Retina (tissue), 1 donor: ENCODE data around the gene SPANXN3.
"Not testable (repeated sequence)": the region's sequence is repeated elsewhere in the genome, so short reads cannot be mapped to it uniquely, and the experiment has no call there.

ENCODE experiments used
- DNase-seq: peaks from one replicate; pipeline ENCODE4 v3.0.0-alpha.2; 2016

Gene SPANXN3, protein sequence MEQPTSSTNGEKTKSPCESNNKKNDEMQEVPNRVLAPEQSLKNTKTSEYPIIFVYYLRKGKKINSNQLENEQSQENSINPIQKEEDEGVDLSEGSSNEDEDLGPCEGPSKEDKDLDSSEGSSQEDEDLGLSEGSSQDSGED

GRCh38 chrX:143517375-143517774 lies at the start of gene SPANXN3:
SPANXN3 (minus strand) TSS chrX:143517475; CDS start chrX:143517391, 84 bp downstream.
- DNase-seq: not testable (repeated sequence)

DNA sequence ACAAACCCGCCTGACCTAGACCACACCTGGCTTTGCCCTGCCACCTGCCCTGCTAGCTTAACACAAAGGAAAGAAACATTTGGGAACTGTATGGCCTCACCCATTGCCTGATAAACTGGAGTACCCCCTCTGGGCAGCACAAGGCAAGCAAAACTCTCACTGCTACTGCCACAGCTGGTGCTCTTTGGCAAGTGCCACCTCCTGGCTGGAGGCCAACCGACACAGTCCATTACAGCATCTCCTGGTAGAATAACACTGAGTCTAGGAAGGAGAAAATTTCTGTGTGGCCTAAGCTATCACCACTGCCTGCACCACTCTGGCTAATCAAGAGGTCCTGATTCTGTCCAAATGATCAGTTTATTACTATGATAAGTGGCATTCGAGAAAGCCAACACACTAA lies 18.9 kb upstream of the SPANXN3 start:
- no peak for DNase-seq

DNA sequence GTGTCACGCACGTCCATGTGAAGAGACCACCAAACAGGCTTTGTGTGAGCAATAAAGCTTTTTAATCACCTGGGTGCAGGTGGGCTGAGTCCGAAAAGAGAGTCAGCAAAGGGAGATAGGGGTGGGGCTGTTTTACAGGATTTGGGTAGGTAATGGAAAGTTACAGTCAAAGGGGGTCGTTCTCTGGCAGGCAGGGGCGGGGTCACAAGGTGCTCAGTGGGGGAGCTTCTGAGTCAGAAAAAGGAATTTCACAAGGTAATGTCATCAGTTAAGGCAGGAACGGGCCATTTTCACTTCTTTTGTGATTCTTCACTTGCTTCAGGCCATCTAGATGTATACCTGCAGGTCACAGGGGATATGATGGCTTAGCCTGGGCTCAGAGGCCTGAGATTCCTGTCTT lies 15.1 kb downstream of the SPANXN3 start:
- not testable (repeated sequence) for DNase-seq

DNA sequence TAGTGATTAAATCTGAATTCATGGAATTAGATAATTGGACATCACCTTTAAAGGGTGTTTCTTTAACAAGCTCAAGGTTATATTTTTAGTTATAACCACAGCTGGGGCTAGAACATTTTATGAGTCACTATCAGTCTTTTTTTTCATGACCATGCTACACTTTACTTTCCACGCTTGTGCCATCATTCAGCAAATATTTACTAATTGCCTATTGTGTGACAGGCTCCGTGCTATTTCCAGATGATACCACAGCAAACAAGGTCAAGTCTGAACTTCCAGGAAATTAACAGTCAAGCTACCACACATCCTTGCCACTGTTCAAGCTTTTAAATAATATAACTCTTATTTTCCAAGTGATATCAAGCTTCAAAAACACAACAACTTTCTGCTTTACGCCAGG lies 16.5 kb downstream of the SPANXN3 start:
- no peak for DNase-seq

DNA sequence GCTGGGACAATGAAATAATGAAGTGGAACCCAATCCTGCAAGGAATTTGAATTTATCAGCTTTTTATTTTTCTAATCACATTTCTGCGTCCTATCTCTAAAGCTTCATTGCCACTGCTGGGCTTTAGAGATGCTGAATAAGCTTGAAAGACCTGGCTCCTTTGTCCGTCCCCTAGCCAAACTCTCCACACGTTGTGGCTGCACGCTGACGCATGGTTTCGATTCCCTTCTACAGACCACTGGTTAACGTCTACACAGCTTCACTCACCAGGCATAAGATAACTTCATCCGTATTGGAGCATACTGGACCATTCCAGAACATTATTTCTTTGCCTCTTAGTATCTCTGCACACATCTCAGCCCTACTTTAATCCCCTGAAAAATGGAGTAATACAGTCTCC lies 31.2 kb downstream of the SPANXN3 start:
- no peak for DNase-seq

DNA sequence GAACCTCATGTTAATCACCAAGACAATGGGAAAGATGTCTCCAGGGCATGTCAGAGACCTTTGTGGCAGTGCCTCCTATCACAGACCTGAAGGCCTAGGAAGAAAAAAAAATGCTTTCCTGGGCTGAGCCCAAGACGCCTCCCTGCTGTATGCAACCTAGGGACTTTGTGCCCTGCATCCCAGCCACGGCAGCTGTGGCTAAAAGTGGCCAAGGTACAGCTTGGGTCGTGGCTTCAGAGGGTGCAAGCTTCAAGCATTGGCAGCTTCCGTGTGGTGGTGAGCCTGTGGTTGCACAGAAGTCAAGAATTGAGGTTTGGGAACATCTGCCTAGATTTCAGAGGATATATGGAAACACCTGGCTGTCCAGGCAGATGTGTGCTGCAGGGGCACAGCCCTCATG lies 40.5 kb downstream of the SPANXN3 start:
- DNase-seq: no peak

- DNase-seq: no peak
These were observed 44.8 kb downstream of the SPANXN3 start for GRCh38 chrX:143472347-143472938.

DNA sequence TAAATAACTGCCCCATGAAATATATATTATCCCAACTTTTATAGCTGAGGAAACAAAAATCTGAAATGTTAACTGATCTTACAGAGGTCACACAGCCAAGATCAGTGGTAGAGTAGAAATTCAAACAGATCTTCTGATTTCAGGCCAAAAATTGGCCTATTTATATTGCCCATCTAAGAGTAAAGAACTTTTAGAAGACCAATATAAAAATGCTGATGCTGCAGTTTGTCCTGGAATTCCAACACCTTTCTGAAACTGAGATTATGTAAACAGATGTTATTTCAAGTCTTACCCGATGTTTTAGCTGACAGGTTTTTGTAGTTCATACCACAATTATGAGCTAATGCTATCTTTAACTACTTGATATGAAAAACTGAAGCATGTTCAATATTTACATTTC lies 51.1 kb downstream of the SPANXN3 start:
- no peak for DNase-seq

DNA sequence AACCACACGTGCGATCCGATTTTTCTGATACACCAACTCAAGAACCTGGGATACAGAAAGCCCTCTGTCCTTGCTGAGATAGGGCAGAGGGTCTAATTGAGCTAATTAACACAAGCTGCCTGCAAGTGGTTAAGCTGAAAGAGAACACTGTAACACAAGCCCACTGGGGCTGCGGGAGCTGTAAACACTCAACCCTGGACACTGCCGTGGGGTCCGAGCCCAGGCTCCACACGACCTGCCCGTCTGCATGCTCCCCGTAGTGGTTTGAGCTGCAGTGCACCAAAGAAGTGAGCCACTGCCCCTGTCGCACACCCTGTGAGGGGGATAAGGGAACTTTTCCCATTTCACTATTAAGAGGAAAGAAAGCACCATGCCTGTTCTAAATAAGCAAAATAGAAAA lies 54.6 kb downstream of the SPANXN3 start:
- no peak for DNase-seq

- no peak for DNase-seq
These were observed 55.7 kb downstream of the SPANXN3 start for GRCh38 chrX:143461606-143462005.
